ENCODE data around the gene IFT80. TPM values are rescaled to one million over a fixed set of nuclear protein-coding genes. Genes with fewer than 3 reads are reported as not detected.

IFT80 gene
- total and polyA plus RNA-seq, 9 of the 15 experiments (the other 6 are each of a cell fraction or from before 2014, with no cell fraction given) = 6.7 to 21.1 (median 16.4) TPM

GRCh38 chr3:160253298-160253697 lies 145.7 kb downstream of the IFT80 start (continued):
- no peak for TF ChIP-seq CBX8 (IDR thresholded peaks at IDR 0.05; ENCODE audit: borderline replicate concordance, extremely low read depth, low read depth, low read length, poor library complexity, severe bottlenecking)
- no peak for TF ChIP-seq XRCC4 (IDR thresholded peaks at IDR 0.05; ENCODE audit: extremely low read depth, insufficient read depth, insufficient read length)
- no peak for TF ChIP-seq COPS2 (conservative IDR thresholded peaks at IDR 0.05)
- no peak for TF ChIP-seq TARDBP (IDR thresholded peaks at IDR 0.05)
- TF ChIP-seq SLC30A9 (CRISPR knock-in tag; IDR thresholded peaks at IDR 0.05) = no peak

GRCh38 chr3:160247766-160248165 lies 151.3 kb downstream of the IFT80 start:
- no peak overlapping the region for H3K4me3 ChIP-seq
- no peak overlapping the region for H2AFZ ChIP-seq (ENCODE audit: low read depth, low read length)
- ATAC-seq = no peak
- DNase-seq (ENCODE audit: extremely low read depth in 1 of 4, low spot score in 3 of 4) = no peak
- H3K9me3 ChIP-seq (replicated peaks; ENCODE audit: control insufficient read depth, insufficient read depth, low read depth, low read length) = no peaks in the 10 kb centered on the region
- no peak overlapping the region for H3K9ac ChIP-seq (ENCODE audit: insufficient read depth in 1 of 2, low read depth in 2 of 2, low read length in 2 of 2)
- FAIRE-seq = peak; percentile 23
- TF ChIP-seq HMG20A (CRISPR knock-in tag; conservative IDR thresholded peaks at IDR 0.05) (no peak), EGR1 (conservative IDR thresholded peaks at IDR 0.05) (no peak), HBP1 (CRISPR knock-in tag; IDR thresholded peaks at IDR 0.05) (no peak), SMAD2 (IDR thresholded peaks at IDR 0.05; ENCODE audit: low read depth, low read length) (no peak), KDM4B (IDR thresholded peaks at IDR 0.05; ENCODE audit: borderline replicate concordance in 2 of 2, low read depth in 1 of 2) (no peak), SFPQ (IDR thresholded peaks at IDR 0.05; ENCODE audit: low read depth, low read length) (no peak), RFX5 (IDR thresholded peaks at IDR 0.05; ENCODE audit: low read depth, low read length) (no peak), U2AF2 (optimal IDR thresholded peaks at IDR 0.05; ENCODE audit: low read depth, low read length) (no peak), ELF4 (CRISPR knock-in tag; IDR thresholded peaks at IDR 0.05) (no peak), XRCC4 (IDR thresholded peaks at IDR 0.05; ENCODE audit: extremely low read depth, insufficient read depth, insufficient read length) (no peak), TAF15 (IDR thresholded peaks at IDR 0.05; ENCODE audit: low read depth, low read length) (no peak), KLF13 (tag; IDR thresholded peaks at IDR 0.05; ENCODE audit: borderline replicate concordance, low read depth) (no peak), MXI1 (IDR thresholded peaks at IDR 0.05; ENCODE audit: low read depth, low read length) (no peak), IFI16 (CRISPR knock-in tag; IDR thresholded peaks at IDR 0.05) (no peak), CCAR2 (IDR thresholded peaks at IDR 0.05; ENCODE audit: low read depth, low read length) (no peak), EWSR1 (IDR thresholded peaks at IDR 0.05; ENCODE audit: borderline replicate concordance, low read depth, partially characterized antibody) (no peak), ZEB2 (IDR thresholded peaks at IDR 0.05) (no peak)
- H3K27me3 ChIP-seq (ENCODE audit: control insufficient read depth in 2 of 2, insufficient read depth in 2 of 2, low read length in 2 of 2) = peaks cover under 1 to 4% of the 10 kb centered on the region in 2 experiments; a peak in 4 of 5 replicates
- intact Hi-C loops (cut with micrococcal nuclease) (no loop called here), in situ Hi-C loops (cut with MboI) (no loop called here)
- ChIA-PET CTCF (ENCODE audit: low intra/inter-chr PET ratio) (no interaction called here), POLR2A (no interaction called here)
- H3K4me1 ChIP-seq (replicated peaks in 1 of 2; ENCODE audit: control insufficient read depth in 2 of 2, insufficient read depth in 2 of 2, low read length in 2 of 2) = no peaks in the 10 kb centered on the region; a peak in 1 of 5 replicates
- no peaks in the 10 kb centered on the region for H4K20me1 ChIP-seq (replicated peaks; ENCODE audit: control insufficient read depth, insufficient read depth, low read length)
- H3K36me3 ChIP-seq (ENCODE audit: control insufficient read depth, insufficient read depth, low read length) = no peaks in the 10 kb centered on the region
- H3K27ac ChIP-seq (ENCODE audit: extremely low read depth, low read depth, low read length) = no peak overlapping the region
- no peaks in the 10 kb centered on the region for H3K9me1 ChIP-seq (ENCODE audit: control insufficient read depth, insufficient read depth, low read length)
- BruUV-seq (replicated peaks) = no TSS peak
- H3K4me2 ChIP-seq (ENCODE audit: insufficient read depth, low read length) = no peak overlapping the region
- 0% methylated on average over 1 of the region's 1 CpG for WGBS (ENCODE audit: insufficient coverage, low coverage, missing lambda C conversion rate)
- H3K79me2 ChIP-seq (ENCODE audit: control insufficient read depth, insufficient read depth, low read length) = no peaks in the 10 kb centered on the region

All from K562 (cell line).